ENCODE measurements around the gene PTPRK.

GRCh38 chr6:128074567-128074966 lies 445.8 kb downstream of the PTPRK start:
- TF ChIP-seq CTCF (IDR thresholded peaks at IDR 0.05) (no peak), POLR2A (IDR thresholded peaks at IDR 0.05) (no peak)
